Measurements from ENCODE around the gene SLC35G4.
"Not testable (repeated sequence)": the region's sequence is repeated elsewhere in the genome, so short reads cannot be mapped to it uniquely, and the experiment has no call there.

Gene SLC35G4

DNA sequence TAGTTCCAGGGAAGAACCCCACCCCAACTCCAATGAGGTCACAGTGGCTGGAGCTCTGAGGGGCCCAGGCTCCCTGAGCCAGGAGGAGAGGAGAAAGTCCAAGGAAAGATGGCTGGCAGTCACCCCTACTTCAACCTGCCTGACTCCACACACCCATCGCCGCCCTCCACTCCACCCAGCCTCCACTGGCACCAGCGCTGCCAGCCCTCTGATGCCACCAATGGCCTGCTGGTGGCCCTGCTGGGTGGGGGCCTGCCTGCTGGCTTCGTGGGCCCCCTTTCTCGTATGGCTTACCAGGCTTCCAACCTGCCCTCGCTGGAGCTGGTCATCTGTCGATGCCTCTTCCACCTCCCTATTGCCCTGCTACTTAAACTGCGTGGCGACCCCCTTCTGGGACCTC, at the start of gene SLC35G4:
TSS of gene SLC35G4 (plus strand) at position 109 of the 400 bp plus-strand sequence. CDS start at position 109, 0 bp downstream.
- not testable (repeated sequence) for FAIRE-seq

DNA sequence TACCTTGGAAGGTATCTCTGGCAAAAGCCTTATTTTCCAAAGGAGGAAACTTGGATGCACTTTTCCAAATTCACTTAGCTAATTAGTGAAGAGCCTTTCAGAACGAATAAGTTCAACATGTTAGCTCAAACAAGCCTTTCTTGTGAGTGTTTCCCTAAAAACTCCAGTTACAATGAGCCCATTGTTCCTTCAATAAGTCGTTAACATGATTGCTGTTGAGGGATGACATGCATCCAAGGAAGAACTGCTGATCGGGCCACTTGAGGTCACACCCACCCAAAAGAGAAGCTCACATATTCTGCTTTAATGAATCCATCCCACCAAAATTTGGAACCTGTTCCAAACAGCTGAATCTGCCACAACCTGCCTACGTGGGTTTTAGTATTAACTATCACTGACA, 48.1 kb upstream of the SLC35G4 start:
- no peak for FAIRE-seq

DNA sequence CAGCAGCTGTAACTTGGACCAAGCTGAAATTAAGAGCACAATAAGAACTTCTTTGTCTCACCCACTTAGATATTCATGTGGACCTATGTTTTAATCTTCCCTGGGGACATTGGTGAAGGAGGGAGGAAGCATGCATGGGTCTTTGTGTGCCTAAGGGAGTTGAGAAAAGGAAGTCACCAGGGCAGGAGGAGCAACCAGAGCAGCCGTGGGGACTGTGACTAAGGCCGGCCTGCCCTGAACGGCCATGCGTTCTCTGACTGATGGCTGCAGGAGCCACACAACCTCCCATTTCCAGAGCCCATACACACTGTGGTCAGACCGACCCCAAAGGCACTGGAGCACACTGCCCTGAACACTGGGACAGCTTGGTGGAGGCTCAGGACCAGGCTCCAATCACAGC, 43.7 kb upstream of the SLC35G4 start:
- FAIRE-seq: no peak

DNA sequence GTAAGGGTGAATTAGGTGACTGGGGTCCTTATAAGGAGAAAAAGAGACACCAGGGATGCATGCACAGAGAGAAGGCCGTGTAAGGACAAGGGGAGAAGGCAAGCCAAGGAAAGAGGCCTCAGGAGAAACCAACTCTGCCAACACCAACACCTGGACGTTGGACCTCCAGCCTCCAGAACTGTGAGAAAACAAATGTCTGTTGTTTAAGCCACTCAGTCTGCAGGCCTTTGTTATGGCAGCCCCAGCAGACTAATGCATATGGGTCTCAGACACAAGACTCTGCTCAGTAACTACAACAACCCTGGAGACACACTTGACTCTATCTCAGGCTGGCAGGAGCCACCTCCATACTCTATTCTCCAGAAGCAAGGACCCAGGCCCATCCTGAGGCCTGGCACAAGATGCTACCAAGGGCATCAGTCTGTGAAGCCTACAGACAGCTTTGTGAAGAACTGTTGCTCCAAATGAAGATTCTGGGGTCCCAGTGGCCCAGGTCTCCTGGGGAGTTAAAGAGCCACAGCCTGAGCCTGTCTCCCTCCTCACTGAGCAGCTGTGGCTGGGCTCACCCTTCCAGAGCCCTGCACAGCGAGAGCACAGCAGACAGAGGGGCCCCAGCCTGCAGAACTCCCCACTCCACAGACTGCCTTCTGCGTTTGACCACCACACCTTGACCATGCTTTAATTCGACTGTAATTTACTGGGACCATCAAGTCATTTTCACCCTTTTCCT, 43.0 kb upstream of the SLC35G4 start:
- no peak for FAIRE-seq

DNA sequence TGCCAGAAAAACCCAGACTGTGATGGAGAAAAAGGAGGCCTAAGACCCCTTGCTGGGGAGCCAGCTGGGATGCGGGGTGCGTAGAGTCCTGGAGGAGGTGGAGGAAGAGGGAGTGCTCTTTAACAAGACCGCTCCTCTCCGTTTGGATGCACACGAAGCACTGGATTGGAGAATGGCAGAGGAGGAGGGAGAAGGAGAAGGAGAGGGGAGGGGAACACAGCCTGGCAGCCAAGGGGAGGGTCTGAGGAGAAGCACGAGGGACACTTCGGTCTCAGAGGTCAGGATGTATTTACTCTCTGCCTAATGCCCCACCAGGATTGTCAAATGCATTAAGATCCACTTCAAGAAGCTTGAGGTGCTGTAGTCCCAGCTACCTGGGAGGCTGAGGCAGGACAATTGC, 42.0 kb upstream of the SLC35G4 start:
- no peak for FAIRE-seq

DNA sequence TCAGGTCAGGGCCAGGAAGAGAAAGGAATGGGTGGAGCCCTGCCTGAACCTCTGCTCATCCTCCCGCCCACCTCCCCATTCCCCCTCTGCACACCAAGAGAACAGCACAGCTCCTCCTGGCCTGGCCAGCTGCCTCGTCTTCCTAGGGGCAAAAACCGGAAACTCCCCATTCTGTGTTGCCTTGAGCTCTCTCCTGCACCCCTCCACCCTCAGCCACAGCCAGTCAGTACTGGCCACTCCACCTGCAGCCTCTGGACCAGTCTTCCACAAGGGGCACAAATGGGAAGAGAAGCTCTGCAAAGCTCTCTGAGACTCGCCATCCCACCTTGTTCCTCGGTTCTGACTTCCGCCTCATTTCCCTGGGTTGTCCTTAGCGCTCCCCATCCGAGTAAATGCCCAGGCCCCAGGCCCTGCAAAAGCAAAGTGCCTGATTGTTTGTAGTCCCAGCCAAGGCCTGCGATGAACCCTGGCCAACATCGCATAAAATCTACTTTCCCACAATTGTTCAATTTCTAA, 39.3 kb upstream of the SLC35G4 start:
- FAIRE-seq: no peak

DNA sequence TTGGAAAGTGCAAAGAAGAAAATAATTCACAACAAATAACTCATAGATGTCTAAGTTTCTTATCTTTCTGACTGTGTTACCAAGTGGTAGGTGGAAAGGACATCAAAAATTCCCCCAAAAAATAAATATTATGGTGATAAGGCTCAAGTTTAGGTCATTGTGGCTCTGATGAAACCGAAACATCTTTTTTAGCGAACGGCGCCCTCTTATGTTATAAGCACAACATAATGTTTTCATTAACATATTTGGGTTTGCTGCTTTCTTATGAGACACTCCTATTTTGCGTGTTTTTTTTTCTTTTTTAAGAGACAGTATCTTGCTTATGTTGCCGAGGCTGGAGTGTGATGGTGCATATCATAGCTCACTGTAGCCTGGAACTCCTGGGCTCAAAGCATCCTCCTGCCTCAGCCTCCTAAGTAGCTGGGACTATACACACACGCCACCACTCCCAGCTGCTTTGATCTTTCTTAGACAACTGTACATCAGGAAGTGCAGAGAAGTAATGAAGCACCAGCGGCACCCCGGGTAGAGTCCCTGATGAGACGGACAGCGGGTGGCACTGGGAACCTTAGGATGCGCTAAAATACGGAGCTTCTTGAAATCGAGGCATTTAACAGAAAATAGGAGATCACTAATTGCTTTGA, 38.5 kb upstream of the SLC35G4 start:
- peak; percentile 75 for FAIRE-seq

DNA sequence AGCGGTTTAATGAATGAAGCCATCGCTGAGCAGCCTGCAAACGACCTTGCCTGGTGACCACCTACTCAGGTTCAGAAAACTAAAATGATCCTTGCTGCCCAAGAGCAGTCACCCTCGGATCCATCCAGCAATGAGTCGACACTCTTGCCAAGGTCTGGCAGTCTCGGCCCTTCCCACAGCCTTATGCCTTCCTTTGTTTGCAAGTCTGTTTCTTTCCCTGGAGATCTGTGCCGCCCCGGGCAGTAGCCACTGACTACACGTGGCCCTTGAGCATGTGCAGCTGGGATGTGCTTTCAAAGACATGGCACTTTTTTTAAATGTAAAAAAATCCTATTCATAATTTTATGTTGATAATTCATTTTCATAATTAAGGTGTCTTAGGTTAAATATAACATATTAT, 37.2 kb upstream of the SLC35G4 start:
- no peak for FAIRE-seq

DNA sequence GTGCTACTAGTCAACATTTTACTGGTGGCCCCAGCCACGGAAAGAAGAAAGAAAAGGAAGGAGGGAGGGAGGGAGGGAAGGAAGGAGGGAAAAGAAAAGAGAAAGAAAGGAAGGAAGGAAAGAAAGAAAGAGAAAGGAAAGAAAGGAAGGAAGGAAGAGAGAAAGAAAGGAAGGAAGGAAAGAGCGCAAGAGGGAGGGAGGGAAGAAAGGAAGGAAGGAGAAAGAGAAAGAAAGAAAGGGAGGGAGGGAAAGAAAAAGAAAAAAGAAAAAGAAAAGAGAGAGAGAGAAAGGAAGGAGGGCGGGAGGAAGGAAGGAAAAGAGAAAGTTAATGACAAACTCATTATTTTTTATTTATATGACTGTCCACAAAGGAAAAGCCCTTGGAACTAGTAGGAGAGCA, 34.9 kb upstream of the SLC35G4 start:
- FAIRE-seq: no peak

DNA sequence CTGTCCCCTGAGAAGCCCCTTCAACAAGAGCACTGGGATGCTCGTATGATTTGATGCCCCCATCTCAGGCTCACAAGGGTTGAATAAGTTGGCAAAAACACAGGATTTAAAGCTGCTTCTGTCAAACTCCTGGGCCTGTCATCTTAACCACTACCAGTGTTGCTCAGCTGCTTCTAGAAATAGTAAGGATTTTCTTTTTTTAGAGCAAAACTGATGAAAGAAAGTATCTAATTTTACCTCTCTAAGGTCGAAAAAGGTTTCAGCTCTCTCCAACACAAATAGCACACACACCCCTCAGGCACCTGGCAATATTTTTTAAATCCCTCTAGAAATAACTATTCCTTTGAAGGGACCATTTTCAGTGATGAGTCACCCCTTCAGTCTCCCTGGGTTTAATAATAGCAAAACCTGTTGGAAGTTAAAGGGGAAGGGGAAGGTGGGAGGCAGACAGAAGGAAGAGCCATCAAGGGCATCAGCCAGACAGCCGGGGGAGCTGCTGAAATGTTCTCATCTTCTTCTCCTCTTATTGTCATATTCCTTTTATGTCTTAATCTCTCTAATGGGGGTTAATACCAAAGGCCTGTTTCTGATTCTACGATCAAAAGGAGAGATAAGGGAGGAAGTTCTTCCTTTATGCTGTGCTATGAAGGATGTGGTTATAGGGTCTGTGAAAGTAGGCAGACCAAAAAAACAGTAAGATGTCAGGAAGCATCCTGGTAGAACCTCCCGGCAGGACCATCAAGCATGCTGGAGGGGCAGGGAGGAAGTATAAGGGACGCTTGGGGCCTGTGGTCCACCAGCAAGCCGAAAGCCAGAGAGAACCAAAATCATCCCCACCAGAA, 31.9 kb upstream of the SLC35G4 start:
- FAIRE-seq: no peak

DNA sequence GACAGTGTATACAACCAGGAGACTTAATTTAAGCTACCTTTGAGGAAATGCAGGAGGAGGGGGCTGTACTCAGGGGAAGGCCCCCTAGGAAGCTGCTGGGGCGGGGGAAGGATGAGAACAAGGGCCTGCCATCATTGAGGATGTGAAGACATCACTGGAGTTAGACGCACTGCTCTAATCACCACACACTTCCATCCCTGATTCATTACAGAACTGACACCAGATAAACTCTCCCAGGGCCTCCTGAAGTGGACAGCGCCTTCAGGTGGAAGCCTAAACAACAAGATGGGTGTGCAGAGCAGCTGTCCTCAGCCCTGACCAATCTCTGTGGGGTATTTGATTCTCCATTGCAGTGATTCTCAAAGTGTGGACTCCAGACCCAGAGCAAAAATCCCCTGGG, 30.6 kb upstream of the SLC35G4 start:
- no peak for FAIRE-seq

DNA sequence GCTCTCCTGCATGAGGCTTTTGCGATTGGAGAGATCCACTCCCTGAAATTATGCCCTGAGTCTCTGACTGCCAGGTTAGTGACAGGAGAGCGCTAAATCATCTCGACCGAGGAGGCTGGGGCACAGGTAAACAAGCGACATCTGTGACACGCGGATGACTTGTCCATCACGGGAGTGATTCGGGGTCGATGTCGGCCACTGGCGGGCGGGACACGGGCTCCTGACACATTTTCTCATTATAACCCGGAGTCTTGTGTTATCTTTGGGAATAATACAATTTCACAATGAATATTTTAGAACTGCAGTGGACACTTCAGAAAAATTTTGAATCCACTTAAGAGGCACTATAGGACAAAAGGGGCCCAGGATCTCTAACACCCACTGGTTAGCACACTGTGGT, 29.5 kb upstream of the SLC35G4 start:
- no peak for FAIRE-seq

DNA sequence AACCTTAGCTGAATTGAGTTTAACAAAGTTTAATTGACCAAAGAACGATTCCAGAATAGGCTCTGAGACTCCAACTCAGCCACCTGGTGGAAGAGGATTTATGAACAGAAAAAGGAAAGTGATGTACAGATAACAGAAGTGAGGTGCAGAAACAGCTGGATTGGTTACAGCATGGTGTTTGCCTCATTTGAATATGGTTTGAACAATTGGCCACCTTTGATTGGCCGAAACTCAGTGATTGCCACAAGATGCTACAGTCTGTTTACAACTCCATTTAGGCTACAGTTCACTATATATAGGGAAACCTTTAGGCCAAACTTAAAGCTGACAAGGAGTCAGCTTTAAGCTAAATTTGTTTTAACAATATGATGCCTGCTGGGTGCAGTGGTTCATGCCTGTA, 28.1 kb upstream of the SLC35G4 start:
- no peak for FAIRE-seq

DNA sequence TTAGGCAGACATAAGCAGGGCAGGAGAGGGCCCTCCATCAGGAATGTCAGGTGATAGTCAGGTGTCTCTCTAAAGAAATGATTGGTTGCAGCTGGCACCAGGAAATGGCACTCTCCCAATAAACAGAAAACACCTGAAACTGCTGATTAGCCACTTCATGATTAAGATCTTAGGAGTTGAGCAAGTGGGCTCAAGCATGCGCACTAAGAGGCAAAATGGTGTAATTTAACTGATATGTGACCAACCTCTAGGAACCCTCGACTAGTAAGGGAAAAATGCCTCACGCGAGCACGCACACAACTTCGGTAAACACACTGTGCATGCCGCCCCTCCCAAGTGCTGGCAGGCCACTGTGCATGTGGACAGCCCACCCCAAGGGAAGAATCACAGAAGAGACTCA, 23.8 kb upstream of the SLC35G4 start:
- FAIRE-seq: no peak

DNA sequence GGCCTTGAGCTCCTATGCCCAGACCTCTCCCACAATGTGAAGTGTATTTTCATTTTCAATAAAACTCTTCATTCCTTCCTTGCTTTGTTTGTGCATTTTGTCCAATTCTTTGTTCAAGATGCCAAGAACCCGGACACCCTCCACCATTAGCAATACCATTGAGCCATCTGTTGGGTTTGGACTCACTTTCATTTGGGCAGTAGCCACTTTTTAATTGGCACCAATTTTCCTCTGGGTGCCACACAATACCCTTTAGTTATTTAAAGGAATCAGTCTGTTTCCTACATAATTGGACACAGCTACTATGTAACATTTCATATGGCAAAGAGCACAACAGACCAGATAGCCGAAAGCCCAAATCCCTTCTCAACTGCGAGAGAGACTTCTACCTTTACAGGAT, 22.5 kb upstream of the SLC35G4 start:
- no peak for FAIRE-seq

DNA sequence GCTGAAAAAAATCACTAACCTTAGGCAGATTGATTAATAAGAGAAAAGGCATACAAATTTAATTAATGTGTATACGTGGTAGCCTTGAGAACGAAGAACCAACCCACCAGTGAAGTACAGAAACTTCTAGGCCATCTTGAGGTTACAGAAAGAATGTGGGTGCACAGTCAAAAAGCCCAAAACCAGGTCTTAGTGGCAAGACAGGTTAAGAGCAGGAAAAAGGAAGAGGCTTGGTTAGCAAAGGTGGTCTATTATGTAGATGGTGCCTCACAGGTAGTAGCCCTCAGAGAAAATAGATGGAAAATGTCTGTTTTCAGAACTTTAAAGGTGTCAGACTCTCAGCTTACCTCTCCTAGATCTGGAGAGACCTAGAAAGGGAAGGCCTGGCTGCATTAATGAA, 22.0 kb upstream of the SLC35G4 start:
- FAIRE-seq: no peak

DNA sequence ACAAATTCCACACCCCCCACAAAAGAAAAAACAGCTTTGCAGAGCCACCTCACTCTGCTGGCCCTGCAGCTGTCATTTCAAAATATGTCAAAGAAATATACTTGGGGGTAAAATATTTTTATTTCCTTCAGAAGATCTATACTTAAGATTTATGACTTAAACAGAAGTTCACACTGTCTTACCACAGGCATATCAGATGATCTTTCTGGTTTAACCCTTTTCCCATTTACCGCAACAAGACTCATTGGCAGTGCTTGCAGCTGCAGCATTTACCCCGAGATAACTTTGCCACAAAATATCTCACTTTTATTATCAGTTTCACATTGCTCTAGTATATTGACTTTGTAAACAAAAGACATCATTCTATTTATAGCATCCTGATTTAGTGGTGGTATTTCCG, 21.6 kb upstream of the SLC35G4 start:
- FAIRE-seq: no peak

DNA sequence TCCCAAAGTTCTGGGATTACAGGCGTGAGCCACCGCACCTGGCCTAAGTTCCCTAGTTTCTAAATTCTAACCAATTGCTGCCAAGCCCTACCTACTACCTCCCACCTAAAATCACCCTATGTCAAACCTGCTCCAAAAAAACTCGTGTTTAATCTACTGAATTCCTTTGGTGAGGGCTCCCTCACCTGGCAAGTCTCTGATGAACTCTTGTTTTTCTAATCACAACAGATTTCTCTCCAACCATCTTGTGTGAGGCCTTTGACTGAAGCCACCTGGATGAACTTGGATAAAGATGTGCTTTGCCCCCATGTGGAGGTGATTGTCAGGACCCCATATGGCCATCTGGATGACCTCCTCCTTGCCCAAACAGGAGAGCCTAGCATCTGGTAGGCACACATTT, 17.4 kb upstream of the SLC35G4 start:
- FAIRE-seq: no peak

DNA sequence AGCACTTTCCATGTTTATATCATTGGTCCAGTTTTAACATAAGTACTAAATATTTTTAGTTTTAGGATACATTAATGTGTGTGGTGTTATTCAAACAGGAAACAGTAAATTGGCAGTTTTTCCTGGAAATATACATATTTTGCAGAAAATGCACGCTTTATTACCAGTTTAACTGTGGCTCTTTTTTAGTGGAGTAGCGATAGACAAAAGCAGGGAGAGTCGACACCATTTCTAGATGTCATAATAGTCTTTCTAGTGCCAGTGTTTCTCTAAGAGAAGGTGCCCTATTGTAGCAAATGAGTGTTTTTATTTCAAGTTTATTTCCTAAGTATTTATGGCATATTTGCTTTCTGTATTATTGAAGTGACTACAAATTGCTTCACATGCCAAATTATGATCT, 9.1 kb upstream of the SLC35G4 start:
- FAIRE-seq: no peak

DNA sequence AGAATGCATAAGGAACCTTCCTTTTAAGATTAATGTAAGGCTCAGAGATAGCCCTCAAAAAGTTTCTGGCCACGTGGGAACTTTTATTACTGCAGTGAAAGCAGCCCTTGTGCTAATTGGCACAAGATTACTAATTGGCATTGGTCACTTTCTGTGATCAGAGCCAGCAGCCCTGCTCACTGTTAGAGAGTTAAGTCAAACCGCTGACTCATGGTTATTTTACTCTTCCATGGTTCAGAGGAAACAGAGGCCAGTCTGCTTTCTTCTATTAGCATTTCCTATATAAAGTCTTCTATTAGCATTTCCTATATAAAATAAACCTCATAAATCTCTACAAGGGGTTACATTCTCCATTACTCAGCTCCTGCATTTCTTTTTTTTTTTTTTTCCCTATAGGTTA, 1.5 kb upstream of the SLC35G4 start:
- no peak for FAIRE-seq

DNA sequence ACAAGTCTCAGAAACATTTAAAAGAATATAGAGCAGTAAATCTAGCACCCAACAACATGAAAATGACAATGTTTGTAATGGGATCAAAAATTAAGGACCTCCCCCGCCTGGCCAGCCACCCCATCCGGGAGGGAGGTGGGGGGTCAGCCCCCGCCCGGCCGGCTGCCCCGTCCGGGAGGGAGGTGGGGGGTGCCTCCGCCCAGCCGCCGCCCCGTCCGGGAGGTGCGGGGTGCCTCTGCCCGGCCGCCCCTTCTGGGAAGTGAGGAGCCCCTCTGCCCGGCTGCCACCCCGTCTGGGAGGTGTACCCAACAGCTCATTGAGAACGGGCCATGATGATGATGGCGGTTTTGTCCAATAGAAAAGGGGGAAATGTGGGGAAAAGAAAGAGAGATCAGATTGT, 778 bp upstream of the SLC35G4 start:
- FAIRE-seq: not testable (repeated sequence)

DNA sequence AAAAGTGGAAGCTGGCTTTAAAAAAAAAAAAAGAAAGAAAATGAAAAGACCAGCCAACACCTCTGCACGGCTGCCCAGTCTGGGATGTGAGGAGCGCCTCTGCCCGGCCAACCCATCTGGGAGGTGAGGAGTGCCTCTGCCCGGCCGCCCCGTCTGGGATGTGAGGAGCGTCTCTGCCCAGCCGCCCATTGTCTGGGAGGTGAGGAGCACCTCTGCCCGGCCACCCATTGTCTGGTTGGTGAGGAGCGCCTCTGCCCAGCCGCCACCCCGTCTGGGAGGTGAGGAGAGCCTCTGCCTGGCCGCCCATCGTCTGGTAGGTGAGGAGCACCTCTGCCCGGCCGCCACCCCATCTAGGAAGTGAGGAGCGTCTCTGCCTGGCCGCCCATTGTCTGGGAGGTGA, 3.7 kb downstream of the SLC35G4 start:
- not testable (repeated sequence) for FAIRE-seq

DNA sequence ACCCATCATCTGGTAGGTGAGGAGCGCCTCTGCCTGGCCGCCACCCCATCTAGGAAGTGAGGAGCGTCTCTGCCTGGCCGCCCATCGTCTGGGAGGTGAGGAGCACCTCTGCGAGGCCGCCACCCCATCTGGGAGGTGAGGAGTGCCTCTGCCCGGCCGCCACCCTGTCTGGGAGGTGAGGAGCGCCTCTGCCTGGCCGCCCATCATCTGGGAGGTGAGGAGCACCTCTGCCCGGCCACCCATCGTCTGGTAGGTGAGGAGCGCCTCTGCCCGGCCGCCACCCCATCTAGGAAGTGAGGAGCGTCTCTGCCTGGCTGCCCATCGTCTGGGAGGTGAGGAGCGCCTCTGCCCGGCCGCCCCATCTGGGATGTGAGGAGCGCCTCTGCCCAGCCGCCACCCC, 4.2 kb downstream of the SLC35G4 start:
- not testable (repeated sequence) for FAIRE-seq

DNA sequence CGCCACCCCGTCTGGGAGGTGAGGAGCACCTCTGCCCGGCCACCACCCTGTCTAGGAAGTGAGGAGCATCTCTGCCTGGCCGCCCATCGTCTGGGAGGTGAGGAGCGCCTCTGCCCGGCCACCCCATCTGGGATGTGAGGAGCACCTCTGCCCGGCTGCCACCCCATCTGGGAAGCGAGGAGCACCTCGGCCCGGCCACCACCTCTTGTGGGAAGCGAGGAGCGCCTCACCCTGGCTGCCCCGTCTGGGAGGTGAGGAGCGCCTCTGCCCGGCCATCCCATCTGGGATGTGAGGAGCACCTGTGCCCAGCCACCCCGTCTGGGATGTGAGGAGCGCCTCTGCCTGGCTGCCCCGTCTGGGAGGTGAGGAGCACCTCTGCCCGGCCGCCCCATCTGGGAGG, 4.6 kb downstream of the SLC35G4 start:
- not testable (repeated sequence) for FAIRE-seq
